Effector CD4-positive, alpha-beta T cell (primary cell): ENCODE data around the gene ARHGEF35.
"Not testable (repeated sequence)": the region's sequence is repeated elsewhere in the genome, so short reads cannot be mapped to it uniquely, and the experiment has no call there.

Source experiments
- DNase-seq: peaks from one replicate; pipeline ENCODE4 v3.0.0-alpha.2; 2020

ARHGEF35 gene

DNA sequence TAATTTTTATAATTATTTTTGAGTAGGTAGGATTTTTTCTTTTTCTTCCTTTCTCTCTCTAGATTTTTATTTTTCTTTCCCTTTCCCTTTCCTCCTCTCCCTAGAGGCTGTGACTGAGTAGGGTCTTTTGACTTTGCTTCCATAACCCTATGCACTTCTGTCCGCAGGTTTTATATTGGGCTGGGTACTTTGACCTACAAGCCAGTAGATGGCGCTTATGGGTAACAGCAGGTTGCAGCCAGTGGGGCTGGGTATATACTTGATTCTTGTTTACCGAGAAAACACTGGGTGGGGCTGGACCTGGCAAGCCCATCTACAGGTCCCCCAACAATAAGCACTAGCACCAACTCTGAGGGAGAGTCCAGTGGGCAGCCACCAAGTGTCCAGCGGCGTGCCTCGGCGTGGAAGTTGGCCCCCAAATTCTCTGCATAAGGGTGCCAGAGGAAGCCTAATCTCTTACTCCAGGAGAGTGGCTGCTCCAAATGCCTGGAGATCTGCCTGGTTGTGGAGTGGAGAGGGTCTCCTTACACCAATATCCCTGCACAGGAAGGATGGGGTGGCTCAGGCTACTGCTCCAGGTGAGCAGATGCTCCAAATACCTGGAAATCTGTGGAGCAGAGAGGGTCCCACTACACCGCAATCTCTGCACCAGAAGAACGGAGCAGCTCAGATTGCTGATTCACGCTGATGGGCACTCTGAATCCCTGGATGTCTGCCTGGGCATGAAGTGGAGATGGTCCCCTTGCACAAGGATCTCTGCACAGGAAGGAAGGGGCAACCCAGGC lies 17.1 kb downstream of the ARHGEF35 start:
- peak; percentile 16 for DNase-seq

DNA sequence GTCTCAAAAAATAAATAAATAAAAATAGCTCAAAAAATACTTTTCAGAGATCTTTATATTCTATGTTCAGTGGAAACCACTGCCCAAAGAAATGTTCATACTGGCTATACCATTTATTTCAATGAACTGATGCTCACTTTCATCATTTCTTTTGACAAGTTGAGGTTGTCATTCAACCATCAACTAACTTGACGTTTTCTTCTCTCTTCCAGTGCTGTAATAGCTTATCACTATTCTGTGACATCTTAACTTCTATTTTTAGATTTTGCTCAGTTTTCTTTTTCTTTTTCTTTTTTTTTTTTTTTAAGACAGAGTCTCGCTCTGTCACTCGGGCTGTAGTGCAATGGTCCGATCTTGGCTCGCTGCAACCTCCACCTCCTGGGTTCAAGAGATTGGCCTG lies 21.0 kb downstream of the ARHGEF35 start:
- DNase-seq = no peak

DNA sequence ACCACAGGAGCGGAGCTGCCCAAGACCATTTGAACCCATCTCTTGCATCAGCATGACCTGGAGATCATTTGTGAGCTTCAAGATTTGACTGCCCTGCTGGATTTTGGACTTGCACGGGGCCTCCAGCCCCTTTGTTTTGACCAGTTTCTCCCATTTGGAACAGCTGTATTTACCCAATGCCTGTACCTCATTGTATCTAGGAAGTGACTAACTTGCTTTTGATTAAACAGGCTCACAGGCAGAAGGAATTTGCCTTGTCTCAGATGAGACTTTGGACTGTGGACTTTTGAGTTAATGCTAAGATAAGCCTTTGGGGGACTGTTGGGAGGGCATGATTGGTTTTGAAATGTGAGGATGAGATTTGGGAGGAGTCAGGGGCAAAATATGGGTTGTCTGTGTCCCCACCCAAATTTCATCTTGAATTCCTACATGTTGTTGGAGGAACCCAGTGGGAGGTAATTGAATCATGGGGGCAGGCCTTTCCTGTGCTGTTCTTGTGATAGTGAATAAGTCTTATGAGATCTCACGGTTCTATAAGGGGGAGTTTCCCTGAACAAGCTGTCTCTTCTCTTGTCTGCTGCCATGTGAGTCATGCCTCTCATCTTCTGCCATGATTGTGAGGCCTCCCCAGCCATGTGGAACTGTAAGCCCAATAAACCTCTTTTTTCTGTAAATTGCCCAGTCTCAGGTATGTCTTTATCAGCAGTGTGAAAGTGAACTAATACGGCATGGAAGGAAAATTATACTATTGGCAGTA lies 23.9 kb downstream of the ARHGEF35 start:
- DNase-seq = not testable (repeated sequence)

DNA sequence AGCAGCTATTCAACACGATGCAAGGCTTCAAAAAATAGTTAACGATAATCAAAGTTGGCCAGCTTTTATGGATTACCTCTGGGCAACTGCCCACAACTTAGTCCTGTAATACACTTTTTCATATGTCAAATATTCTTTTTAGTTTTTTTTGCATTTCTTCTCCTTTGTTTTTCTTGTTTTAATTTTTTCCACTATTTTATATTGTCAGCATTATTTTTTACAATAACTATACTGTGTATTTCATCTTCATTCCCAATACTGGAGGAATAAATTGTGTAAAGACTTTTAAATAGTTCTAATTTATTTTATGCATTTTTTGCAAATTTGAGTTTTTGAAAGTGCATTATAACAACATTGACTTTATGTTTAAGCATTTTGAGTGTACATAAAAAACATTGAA lies 30.8 kb downstream of the ARHGEF35 start:
- no peak for DNase-seq

DNA sequence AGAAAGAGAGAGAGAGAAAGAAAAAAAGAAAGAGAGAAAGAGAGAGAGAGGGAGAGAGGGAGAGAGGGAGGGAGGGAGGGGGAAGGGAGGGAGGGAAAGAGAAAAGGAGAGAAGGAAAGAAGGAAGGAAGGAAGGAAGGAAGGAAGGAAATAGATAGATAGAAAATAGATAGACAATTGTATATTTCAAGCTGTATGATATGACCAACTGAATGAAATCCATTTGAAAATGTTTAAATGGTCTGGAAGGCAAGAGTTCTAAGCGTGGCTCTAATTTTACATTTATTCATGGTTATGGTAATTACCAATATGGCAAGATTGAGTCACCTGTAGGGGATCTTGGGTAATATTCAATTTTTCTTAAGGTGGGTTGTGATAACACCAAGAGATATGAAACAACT lies 36.8 kb downstream of the ARHGEF35 start:
- no peak for DNase-seq

DNA sequence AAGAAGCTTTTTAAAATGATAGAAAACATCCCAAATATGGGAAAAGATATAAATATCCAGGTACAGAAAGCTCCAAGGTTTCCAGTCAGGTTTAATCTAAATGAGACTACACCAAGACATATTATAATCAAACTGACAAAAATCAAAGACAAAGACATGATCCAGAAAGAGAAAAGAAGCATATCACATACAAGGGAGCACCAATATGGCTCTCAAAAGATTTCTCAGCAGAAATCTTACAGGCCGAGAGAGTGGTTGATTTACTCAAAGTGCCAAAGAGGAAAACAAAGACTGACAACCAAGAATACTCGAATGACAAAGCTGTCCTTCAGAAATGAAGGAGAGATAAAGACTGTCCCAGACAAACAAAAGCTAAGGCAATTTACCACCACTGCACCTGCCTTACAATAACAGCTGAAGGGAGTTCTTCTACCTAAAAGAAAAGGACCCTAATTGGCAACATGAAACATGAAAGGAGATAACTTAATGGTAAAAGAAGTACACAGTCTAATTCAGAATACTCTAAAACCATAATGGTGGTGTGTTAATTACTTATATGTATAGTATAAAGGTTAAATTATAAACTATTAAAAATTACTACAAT lies 47.3 kb downstream of the ARHGEF35 start:
- no peak for DNase-seq

DNA sequence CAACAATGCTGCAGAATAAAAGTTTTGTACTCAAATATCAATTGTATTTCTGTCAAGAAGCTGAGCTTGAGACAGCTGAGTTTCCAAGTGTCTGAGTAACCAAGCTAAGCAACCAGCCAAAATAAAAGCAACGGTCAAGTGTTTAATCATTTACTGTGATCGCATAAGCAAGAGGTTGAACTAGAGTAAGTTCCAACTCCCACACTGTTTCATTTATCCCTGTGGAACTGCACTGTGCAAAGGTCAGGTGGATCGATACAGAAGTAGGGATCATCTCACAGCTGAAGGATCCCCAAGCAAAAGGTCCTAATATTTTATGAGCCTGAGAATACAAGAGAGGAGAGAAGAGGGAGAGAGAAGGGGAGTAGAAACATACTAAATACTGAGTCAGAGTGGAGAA lies 51.2 kb downstream of the ARHGEF35 start:
- DNase-seq = no peak

DNA sequence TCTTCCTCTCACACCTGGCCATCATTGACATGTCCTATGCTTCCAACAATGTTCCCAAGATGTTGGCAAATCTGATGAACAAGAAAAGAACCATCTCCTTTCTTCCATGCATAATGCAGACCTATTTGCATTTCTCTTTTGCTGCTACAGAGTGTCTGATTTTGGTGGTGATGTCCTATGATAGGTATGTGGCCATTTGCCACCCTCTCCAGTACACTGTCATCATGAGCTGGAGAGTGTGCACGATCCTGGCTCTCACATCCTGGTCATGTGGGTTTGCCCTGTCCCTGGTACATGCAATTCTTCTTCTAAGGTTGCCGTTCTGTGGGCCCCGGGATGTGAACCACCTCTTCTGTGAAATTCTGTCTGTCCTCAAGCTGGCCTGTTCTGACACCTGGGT lies 53.4 kb downstream of the ARHGEF35 start:
- DNase-seq = no peak

DNA sequence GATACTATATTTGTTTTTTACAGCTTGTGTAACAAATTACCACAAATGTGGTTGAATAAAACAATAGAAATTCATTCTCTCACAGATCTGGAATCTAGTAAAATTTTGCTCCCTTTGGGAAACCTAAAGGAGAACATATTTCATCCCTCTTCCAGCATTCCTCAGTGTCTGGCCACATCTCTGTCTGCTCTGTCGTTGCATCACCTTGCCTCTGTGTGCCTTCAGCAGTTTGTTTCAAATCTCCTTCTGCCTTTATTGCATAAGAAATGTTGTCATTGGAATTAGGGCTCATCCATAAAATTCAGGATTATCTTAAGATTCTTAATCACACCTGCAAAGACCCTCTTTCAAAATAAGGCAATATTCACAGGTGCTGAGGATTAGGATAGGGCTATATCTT lies 58.1 kb downstream of the ARHGEF35 start:
- DNase-seq = no peak
